ENCODE measurements around the gene UBASH3A. TPM values are rescaled to one million over a fixed set of nuclear protein-coding genes. Genes with fewer than 3 reads are reported as not detected.

The UBASH3A gene
- polyA plus RNA-seq, 1 of the 3 experiments (the other 2 are of a cell fraction) = not detected

DNA sequence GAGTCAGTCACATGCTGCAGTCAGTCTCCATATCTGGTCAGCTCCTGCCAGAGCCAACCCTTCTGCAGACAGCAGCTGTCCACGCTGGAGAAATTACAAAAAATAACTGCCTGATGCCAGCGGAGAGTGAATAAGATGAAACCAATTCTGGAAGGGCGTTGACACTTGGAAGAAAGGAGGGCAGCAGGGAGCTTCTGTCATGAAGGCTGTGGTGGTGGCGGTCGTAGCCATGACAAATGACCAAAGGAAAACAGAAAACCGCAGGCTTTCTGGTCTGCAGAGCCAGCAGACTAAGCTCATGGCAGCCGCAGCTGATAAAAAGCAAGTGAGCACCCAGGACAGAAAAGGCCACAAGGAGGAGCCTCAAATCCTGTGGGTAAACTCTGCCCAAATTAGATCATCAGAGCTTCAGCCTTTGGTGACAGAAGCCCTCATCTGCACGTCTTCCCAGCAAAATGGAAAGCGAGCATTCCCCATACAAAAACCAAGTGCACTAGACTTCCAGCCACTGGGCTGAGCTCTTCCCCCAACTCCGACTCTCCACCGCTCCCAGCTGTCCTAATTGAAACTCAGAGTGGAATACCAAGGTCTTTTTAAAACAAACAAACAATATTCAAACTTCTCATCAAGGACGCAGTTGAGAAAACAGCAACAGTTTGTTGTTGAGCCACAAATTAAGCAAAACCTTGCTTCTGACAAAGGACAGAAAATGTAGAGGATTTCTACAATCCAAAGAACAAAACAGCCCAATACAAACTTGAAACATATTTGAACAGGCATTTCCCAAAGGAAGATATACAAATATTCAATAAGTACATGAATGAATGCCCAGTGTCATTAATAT, 63.7 kb downstream of the UBASH3A start:
- Histone ChIP-seq H2AFZ (ENCODE audit: low read depth) (no peak overlapping the region), H3K9ac (no peak overlapping the region), H3F3A (replicated peaks; ENCODE audit: insufficient read depth) (no peaks in the 10 kb centered on the region), H3K4me1 (ENCODE audit: control insufficient read depth in 1 of 2, insufficient read depth in 2 of 2, low read depth in 1 of 2, low read length in 1 of 2) (no peaks in the 10 kb centered on the region; a peak in 2 of 4 replicates), H3K36me3 (replicated peaks in 1 of 2; ENCODE audit: control insufficient read depth in 1 of 2, insufficient read depth in 2 of 2, low read length in 1 of 2) (no peaks in the 10 kb centered on the region), H4K20me1 (ENCODE audit: insufficient read depth) (no peaks in the 10 kb centered on the region), H3K9me3 (no peaks in the 10 kb centered on the region), H3K79me2 (ENCODE audit: insufficient read depth) (no peaks in the 10 kb centered on the region), H3K9me2 (no peaks in the 10 kb centered on the region), H3K4me3 (ENCODE audit: low read depth in 2 of 2, low read length in 1 of 2) (no peak overlapping the region), H3K27ac (ENCODE audit: low read depth in 2 of 2, low read length in 1 of 2) (no peak overlapping the region), H3K27me3 (ENCODE audit: insufficient read depth) (no peaks in the 10 kb centered on the region), H3K4me2 (no peak overlapping the region)
- POLR2A ChIA-PET = interaction anchor here (0.5 kb wide), 1 partner anchor 950 kb away, joined by 3 read pairs; no protein-coding TSS in a partner anchor
- WGBS (ENCODE audit: low lambda C conversion rate) = 58% methylated on average over 12 of the region's 12 CpGs
- TF ChIP-seq NFIC (IDR thresholded peaks at IDR 0.05; ENCODE audit: borderline replicate concordance) = no peak
- no peak for DNase-seq
- CTCF ChIA-PET = interaction anchor here (1.1 kb wide), 2 partner anchors 14 to 69 kb away, joined by 3 read pairs; no protein-coding TSS in a partner anchor

DNA sequence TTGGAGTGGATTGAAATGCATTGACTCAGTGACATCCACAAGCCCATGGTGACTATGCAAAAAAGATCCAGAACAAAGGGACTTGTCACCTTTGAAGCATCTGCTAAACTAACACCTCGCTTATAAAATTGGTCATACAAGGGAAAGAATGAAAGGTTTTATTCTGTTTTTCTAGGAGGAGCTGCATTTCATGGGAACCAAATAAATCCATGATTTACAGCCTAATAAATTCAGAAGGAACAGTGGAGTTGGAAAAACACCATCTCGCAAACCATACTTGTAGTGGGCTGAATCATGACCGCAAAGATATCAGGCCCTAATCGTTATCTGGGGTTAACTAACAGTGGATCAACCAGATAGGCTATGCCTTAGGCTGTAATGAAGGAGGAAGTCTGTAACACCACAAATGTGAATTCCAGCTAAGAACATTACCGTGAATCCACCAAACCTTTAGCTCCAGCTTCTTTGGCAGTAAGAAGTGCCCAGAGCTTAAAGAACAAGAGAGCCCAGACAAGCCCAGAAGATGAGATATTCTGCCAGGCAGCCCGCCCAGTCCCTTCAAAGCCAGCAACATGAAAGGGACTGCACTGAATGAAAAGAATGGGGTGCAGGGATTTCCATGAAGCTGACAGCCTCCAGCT, 64.9 kb downstream of the UBASH3A start:
- no peaks in the 10 kb centered on the region for H4K20me1 ChIP-seq (ENCODE audit: insufficient read depth)
- no peaks in the 10 kb centered on the region for H3K27me3 ChIP-seq (ENCODE audit: insufficient read depth)
- DNase-seq = no peak
- no peaks in the 10 kb centered on the region for H3F3A ChIP-seq (replicated peaks; ENCODE audit: insufficient read depth)
- H3K9me2 ChIP-seq = no peaks in the 10 kb centered on the region
- TF ChIP-seq ZBTB33 (IDR thresholded peaks at IDR 0.05; ENCODE audit: borderline replicate concordance, low read depth) (no peak), NRF1 (IDR thresholded peaks at IDR 0.05; ENCODE audit: low read depth, low read length) (no peak), EP300 (IDR thresholded peaks at IDR 0.05; ENCODE audit: borderline replicate concordance in 1 of 2, low read depth in 1 of 2, low read length in 1 of 2) (no peak), FOSL2 (IDR thresholded peaks at IDR 0.05; ENCODE audit: borderline replicate concordance, low read depth) (no peak), RXRA (IDR thresholded peaks at IDR 0.05; ENCODE audit: borderline replicate concordance, low read depth) (no peak), CHD2 (IDR thresholded peaks at IDR 0.05; ENCODE audit: low read length, partially characterized antibody) (no peak), FOXJ3 (CRISPR knock-in tag; IDR thresholded peaks at IDR 0.05) (no peak), YY1 (IDR thresholded peaks at IDR 0.05; ENCODE audit: low read depth) (no peak), NFIC (IDR thresholded peaks at IDR 0.05; ENCODE audit: borderline replicate concordance) (no peak), SIN3A (IDR thresholded peaks at IDR 0.05; ENCODE audit: borderline replicate concordance, low read depth, low read length) (no peak), GATA2 (CRISPR knock-in tag; IDR thresholded peaks at IDR 0.05) (no peak), RFX5 (IDR thresholded peaks at IDR 0.05; ENCODE audit: low read length) (no peak), MEF2A (IDR thresholded peaks at IDR 0.05; ENCODE audit: borderline replicate concordance, low read depth) (no peak), POLR2AphosphoS5 (IDR thresholded peaks at IDR 0.05; ENCODE audit: low read depth, low read length) (no peak)
- TF ChIP-seq, protein P1, sequence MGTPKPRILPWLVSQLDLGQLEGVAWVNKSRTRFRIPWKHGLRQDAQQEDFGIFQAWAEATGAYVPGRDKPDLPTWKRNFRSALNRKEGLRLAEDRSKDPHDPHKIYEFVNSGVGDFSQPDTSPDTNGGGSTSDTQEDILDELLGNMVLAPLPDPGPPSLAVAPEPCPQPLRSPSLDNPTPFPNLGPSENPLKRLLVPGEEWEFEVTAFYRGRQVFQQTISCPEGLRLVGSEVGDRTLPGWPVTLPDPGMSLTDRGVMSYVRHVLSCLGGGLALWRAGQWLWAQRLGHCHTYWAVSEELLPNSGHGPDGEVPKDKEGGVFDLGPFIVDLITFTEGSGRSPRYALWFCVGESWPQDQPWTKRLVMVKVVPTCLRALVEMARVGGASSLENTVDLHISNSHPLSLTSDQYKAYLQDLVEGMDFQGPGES (IDR thresholded peaks at IDR 0.05; ENCODE audit: low read depth, low read length) = no peak
- TF ChIP-seq, protein P2, sequence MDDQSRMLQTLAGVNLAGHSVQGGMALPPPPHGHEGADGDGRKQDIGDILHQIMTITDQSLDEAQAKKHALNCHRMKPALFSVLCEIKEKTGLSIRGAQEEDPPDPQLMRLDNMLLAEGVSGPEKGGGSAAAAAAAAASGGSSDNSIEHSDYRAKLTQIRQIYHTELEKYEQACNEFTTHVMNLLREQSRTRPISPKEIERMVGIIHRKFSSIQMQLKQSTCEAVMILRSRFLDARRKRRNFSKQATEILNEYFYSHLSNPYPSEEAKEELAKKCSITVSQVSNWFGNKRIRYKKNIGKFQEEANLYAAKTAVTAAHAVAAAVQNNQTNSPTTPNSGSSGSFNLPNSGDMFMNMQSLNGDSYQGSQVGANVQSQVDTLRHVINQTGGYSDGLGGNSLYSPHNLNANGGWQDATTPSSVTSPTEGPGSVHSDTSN (IDR thresholded peaks at IDR 0.05) = no peak
- no peak overlapping the region for H3K4me3 ChIP-seq (ENCODE audit: low read depth in 2 of 2, low read length in 1 of 2)
- H3K9ac ChIP-seq = no peak overlapping the region
- CTCF ChIA-PET = interaction anchor here (0.7 to 1.1 kb wide), 3 partner anchors 9 to 323 kb away, joined by 3 read pairs; no protein-coding TSS in a partner anchor
- no peak overlapping the region for H3K27ac ChIP-seq (ENCODE audit: low read depth in 2 of 2, low read length in 1 of 2)
- H3K36me3 ChIP-seq (replicated peaks in 1 of 2; ENCODE audit: control insufficient read depth in 1 of 2, insufficient read depth in 2 of 2, low read length in 1 of 2) = no peaks in the 10 kb centered on the region
- no peak overlapping the region for H2AFZ ChIP-seq (ENCODE audit: low read depth)
- WGBS (ENCODE audit: low lambda C conversion rate) = 63% methylated on average over 6 of the region's 6 CpGs
- no peak overlapping the region for H3K4me2 ChIP-seq
- POLR2A ChIA-PET = no interaction called here
- H3K4me1 ChIP-seq (ENCODE audit: control insufficient read depth in 1 of 2, insufficient read depth in 2 of 2, low read depth in 1 of 2, low read length in 1 of 2) = no peaks in the 10 kb centered on the region; a peak in 2 of 4 replicates
- no peaks in the 10 kb centered on the region for H3K9me3 ChIP-seq
- H3K79me2 ChIP-seq (ENCODE audit: insufficient read depth) = no peaks in the 10 kb centered on the region
